ENCODE measurements around the gene FXYD1.

The FXYD1 gene

DNA sequence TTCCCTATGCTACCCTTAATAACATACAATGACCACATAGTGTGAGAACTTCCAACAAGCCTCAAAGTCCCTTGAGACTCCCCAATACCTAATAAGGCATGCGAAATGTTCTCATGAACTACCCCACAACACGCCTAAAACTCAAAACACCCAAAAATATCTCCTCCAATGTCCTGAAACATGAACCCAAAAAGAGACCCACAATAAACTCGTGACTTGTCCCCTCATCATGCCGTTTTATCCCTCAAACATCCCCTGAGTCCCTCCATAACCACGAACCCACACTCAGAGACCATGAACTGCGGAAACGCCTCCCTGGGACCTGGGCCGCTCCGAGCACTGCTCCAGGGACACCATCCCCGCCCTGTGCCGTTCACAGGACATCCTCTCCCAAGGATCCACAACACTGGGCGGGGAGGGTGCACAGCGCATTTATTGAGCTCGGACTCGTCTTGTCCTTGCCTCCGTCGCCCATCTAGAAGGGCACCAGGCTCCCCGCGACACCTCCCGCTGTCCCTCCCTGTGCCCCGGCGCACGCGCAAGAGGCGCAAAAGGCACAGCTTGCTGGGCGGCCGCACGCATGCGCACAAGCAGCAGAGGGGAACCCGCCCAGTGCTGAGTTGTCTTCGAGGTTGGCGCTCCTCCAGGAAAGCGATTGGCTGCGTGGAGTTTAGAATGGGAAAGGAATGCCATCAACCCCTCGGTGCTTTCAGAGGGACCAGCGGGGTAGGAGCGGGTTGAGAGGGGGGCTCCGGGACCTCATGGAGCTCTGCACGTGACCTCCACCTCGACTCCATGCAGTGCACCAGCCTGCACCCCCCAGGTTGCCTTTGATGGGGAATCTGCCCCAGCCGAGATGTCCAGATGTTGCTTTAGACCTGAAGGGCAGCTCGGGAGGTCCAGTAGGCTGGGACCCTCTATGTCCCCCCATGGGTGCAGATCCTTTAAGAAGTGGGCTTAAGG, 14.2 kb upstream of the FXYD1 start:
- peak overlapping the region; percentile 53 to 61 (median 60) for H3K4me3 Mint-ChIP-seq
- peaks cover 7% of the 10 kb centered on the region for H3K27me3 Mint-ChIP-seq (ENCODE audit: low read depth)
- no peaks in the 10 kb centered on the region for H3K36me3 Mint-ChIP-seq (ENCODE audit: low read depth)
- peaks cover 18% of the 10 kb centered on the region for H3K4me1 Mint-ChIP-seq
- H3K9me3 Mint-ChIP-seq, result no peaks in the 10 kb centered on the region
- TF ChIP-seq, protein P1, sequence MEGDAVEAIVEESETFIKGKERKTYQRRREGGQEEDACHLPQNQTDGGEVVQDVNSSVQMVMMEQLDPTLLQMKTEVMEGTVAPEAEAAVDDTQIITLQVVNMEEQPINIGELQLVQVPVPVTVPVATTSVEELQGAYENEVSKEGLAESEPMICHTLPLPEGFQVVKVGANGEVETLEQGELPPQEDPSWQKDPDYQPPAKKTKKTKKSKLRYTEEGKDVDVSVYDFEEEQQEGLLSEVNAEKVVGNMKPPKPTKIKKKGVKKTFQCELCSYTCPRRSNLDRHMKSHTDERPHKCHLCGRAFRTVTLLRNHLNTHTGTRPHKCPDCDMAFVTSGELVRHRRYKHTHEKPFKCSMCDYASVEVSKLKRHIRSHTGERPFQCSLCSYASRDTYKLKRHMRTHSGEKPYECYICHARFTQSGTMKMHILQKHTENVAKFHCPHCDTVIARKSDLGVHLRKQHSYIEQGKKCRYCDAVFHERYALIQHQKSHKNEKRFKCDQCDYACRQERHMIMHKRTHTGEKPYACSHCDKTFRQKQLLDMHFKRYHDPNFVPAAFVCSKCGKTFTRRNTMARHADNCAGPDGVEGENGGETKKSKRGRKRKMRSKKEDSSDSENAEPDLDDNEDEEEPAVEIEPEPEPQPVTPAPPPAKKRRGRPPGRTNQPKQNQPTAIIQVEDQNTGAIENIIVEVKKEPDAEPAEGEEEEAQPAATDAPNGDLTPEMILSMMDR (IDR thresholded peaks at IDR 0.05; ENCODE audit: unreplicated experiment in 3 of 3), result no peak
- peak overlapping the region in 2 of 3 experiments; percentile 1 to 12 for H3K27ac Mint-ChIP-seq

DNA sequence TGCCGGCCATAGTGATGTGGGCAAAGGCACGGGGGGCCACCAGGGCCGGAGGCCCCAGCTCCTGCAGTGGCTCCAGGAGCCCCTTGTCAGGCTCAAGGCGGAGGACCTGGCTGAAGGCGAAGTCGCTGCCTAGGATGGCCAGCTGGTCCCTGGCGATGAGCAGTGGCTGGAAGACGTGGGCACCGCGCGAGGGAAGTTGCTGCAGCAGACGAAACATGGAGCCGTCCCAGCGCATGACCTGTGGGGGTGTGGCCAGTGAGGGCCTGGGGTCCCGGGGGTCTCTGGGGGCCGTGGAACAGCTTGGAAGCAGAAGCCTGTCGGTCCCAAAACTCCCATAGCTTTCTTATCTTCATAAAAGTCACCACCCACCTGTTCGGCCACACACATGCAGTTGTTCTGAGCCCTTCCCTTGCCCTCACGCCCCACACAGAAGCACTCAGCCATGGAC, 13.3 kb upstream of the FXYD1 start:
- TF ChIP-seq, protein P1 (IDR thresholded peaks at IDR 0.05; ENCODE audit: unreplicated experiment in 3 of 3), result no peak
- Mint-ChIP-seq H3K9me3 (no peaks in the 10 kb centered on the region), H3K4me3 (peak overlapping the region in 1 of 3 experiments; percentile 34), H3K27ac (peak overlapping the region in 2 of 3 experiments; percentile 65 to 72), H3K36me3 (ENCODE audit: low read depth) (no peaks in the 10 kb centered on the region), H3K27me3 (ENCODE audit: low read depth) (peaks cover 7% of the 10 kb centered on the region), H3K4me1 (peaks cover 18% of the 10 kb centered on the region)

DNA sequence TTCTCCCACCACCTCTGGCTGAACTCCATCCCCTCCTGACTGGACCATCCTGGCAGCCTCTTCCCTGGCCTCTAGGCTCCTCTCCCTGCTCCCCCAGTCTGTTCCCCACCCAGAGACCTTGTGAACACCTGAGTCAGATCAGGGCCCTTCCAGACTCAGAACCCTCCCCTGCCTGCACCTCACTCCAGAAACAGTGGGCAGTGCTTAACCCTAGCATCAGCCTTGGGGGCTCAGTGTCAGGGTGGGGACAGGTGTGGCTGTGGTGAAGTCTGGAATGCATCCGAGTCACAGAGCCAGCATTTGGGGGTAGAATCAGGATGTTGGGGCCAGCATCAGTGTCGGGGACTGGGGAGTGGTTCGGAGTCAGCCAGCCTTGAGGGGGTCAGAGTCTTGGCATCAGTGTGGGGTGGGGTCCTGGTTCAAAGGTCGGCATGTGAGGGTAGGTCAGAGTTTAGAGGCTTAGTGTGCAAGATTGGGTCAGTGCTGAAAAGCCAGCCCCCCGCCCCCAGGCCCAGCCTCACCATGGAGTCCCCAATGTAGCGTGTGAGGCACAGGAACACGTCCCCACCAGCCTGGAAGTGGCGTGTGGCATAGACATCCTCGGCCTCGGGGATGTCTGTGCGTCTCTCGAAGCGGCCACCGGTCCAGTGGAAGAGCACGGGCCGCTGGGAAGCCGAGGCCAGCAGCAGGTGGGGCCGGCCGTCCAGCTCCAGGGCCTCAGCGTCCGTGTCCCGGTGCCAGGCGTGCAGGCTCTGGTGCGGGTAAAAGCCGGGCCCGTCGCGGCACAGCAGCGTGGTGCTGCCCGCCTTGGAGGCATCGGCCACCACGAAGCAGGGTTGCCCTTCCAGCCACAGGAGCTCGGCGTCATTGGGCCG, 12.6 kb upstream of the FXYD1 start:
- peak overlapping the region in 1 of 3 experiments; percentile 34 for H3K4me3 Mint-ChIP-seq
- peaks cover 7% of the 10 kb centered on the region for H3K27me3 Mint-ChIP-seq (ENCODE audit: low read depth)
- H3K36me3 Mint-ChIP-seq (ENCODE audit: low read depth), result no peaks in the 10 kb centered on the region
- peaks cover 18% of the 10 kb centered on the region for H3K4me1 Mint-ChIP-seq
- peak overlapping the region in 2 of 3 experiments; percentile 65 to 72 for H3K27ac Mint-ChIP-seq
- TF ChIP-seq, protein P1 (IDR thresholded peaks at IDR 0.05; ENCODE audit: unreplicated experiment in 3 of 3), result no peak
- H3K9me3 Mint-ChIP-seq, result no peaks in the 10 kb centered on the region

DNA sequence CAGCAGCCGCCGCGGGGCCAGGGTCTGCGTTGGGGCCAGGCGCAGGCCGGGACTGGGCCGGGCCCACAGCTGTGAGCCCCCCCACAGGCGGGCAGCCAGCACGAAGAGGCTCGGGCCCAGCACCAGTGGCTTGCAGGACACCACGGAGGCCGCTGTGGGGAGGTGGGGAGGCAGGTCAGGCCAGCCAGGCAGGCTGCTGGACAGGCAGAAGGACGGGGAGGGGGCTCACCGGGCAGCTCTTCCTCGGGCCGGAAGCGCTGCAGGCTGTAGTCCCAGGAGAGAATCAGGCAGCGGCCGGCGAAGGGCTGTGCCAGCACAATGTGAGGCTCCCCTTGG, 12.0 kb upstream of the FXYD1 start:
- Mint-ChIP-seq H3K9me3 (no peaks in the 10 kb centered on the region), H3K27ac (no peak overlapping the region), H3K4me1 (peaks cover 14% of the 10 kb centered on the region), H3K36me3 (ENCODE audit: low read depth) (no peaks in the 10 kb centered on the region), H3K4me3 (no peak overlapping the region), H3K27me3 (ENCODE audit: low read depth) (peaks cover 7% of the 10 kb centered on the region)
- TF ChIP-seq, protein P1 (IDR thresholded peaks at IDR 0.05; ENCODE audit: unreplicated experiment in 3 of 3), result no peak

DNA sequence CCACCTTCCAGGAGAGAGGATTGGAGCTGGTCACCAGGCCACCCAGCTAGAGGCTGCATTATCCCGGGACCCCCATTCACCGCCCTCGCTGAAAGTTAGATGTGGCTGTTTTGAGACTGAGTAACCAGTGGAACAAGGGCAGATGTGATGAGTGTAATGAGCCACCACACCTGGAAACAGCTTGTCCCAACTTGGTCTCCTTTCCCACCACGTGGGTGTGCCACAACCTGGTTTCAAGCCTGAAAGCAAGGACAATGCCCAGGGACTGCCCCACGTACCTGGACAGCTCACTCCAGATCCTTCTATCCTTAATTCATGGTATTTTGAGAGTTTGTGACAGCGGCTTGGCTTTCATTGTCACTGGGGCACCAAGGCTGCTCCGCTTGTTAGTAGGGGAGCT, 10.8 kb upstream of the FXYD1 start:
- H3K9me3 Mint-ChIP-seq, result no peaks in the 10 kb centered on the region
- TF ChIP-seq, protein P1 (IDR thresholded peaks at IDR 0.05; ENCODE audit: unreplicated experiment in 3 of 3), result no peak

More for the DNA sequence above, 10.8 kb upstream of the FXYD1 start:
- Mint-ChIP-seq H3K4me1 (peaks cover 12% of the 10 kb centered on the region), H3K27me3 (ENCODE audit: low read depth) (peaks cover 11% of the 10 kb centered on the region), H3K36me3 (ENCODE audit: low read depth) (no peaks in the 10 kb centered on the region), H3K4me3 (no peak overlapping the region), H3K27ac (no peak overlapping the region)

All from nephron (organoid).